TTC549 (cell line): Measurements from ENCODE around the gene ISL1.

ENCODE experiments used
- FAIRE-seq: peaks from 2 replicates; lab custom pipeline; 2012; peaks lifted over from hg19 to GRCh38; lab: Jason Lieb, UNC

Gene ISL1

DNA sequence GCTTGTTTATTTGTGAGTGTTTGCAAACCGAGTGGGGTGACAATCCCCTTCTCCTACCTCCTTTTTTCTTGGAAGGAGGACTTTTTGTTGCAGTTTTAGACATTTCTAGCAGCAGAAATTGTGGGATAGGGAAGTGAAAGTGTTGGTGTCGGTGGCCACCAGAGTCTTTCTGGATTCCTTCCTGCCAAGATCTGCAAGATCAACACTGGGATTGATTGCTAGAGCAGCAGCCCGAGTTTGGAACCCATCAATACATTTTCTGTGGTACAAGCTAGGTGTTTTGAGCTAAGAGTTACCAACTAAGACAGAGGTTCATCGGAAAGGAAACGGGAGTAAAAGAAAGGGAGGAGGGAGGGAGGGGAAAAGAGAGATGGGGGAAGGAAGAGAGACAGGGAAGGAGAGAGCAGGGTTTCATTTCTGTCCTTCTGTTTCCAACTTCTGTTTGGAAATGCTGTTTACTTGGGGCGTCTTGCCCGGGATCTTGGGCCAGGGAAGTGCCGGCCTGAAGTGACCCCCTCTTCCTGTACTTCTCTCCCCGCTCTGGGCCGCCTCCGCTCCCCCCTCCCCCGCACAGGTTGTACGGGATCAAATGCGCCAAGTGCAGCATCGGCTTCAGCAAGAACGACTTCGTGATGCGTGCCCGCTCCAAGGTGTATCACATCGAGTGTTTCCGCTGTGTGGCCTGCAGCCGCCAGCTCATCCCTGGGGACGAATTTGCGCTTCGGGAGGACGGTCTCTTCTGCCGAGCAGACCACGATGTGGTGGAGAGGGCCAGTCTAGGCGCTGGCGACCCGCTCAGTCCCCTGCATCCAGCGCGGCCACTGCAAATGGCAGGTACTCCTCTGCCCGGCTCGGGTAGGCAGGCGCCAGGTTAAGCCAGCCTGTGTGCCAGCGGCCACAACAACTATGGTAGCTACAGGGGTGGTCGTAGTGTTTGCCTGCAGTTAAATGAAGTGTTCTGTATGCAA, 4.0 kb downstream of the ISL1 start:
- no peak for FAIRE-seq

DNA sequence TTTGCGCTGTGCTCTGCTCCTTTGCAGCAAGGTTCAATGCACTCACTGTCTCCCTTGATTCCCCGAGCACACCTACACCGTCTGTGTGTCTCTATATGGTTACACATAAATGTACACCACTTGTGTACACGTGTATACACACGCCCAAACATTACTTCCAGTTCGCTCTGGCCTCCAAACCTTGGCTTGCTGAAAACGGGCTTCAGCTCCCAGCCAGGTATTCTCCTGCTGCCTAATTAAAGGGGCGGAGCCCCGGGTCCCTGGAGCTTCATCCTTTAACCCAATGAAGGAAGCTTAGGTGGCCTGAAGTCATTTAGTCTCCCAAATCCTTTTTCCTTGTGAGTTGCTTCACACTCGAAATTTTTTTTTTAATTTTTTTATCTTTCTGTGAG, 4.6 kb downstream of the ISL1 start:
- no peak for FAIRE-seq

DNA sequence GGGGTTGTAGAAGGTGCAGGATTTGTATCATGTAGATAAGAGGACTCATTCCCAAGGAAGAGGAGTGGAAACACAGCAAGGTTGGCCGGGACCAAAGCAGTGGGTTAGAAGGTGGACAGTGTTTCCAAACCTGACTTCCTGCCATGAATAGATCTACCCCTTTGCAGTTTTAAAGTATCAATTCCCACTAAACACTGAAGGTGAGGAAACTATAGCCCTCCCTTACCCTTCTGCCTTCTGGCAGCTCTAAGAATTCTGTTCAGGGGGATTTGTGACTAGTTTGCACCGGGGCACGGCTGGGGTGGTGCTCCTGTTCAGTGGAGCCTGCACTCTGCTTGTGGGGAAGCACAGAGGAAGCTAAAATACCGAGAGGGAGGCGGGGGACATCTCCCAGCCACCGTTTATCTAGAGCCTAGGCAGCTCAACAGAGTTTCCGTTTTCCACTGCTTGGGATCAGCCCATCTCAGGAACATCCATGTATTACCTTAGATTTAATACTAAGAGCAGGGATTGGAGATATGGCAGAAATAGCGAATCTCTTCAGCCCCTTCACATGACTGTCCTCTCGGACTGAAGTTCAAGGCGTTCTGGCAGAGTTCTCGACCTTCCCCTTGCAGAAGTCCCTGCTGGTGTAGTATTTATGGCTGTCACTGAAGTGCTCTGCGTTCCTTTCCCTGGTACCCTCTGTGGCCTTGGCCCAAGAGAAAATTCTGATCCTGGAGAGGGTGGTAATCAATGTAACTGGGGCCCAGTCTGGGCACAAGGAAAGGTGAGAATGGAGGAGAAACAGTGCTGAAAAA, 5.4 kb downstream of the ISL1 start:
- FAIRE-seq = no peak

DNA sequence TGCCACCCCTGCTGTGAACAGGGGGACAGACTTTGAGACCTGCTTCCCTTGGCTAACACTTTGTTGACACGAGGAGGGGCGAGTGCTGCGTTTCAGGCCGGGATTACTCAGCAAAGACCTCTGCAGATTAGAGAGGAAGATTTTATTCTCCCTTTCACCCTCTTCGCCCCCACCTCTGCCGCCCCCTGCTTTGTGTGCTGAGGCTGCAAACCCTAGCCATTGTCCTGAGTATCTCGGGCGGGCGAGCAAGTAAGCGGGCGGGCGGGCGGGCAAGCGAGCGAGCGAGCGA, 6.0 kb downstream of the ISL1 start:
- FAIRE-seq = no peak

DNA sequence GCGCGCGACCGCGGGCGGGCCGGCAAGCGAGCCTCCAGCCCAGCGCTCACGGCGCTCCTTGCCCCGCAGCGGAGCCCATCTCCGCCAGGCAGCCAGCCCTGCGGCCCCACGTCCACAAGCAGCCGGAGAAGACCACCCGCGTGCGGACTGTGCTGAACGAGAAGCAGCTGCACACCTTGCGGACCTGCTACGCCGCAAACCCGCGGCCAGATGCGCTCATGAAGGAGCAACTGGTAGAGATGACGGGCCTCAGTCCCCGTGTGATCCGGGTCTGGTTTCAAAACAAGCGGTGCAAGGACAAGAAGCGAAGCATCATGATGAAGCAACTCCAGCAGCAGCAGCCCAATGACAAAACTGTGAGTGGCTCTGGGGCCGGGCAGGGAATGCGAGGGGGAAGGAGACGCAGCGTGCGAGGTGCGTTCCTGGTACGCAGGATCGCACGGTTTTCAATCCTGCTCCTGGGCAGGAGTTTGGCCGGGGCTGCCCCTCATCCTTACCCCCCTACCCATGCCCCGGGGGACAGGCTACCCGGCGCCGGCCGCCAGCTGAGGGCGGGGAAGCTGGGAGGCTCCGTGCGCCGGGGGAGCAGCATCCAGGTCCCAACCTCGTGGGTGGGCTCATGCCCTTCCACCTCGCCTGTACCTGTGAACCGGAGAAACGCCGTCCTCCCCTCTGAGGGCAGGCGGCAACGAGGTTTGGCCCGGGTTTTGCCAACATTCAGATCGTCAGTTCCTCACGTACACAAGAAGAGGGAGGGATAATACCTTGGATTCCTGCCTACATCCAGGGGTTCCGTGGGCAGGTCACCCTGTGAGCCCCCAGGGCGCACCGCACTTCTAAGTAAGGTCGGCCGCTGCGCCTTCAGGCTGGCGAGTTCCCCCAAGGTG, 6.6 kb downstream of the ISL1 start:
- no peak for FAIRE-seq

DNA sequence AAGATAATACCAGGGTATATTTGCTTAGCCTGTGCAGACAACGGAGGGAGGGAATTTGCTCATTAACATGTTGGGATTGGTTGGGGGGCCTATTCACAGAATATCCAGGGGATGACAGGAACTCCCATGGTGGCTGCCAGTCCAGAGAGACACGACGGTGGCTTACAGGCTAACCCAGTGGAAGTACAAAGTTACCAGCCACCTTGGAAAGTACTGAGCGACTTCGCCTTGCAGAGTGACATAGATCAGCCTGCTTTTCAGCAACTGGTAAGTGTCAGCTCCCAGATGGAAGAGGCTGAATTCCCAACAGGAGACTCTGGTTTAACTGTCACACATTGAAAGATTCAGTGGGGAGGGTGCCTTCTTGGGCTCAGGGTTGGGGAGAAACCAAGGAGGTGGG, 7.9 kb downstream of the ISL1 start:
- no peak for FAIRE-seq

DNA sequence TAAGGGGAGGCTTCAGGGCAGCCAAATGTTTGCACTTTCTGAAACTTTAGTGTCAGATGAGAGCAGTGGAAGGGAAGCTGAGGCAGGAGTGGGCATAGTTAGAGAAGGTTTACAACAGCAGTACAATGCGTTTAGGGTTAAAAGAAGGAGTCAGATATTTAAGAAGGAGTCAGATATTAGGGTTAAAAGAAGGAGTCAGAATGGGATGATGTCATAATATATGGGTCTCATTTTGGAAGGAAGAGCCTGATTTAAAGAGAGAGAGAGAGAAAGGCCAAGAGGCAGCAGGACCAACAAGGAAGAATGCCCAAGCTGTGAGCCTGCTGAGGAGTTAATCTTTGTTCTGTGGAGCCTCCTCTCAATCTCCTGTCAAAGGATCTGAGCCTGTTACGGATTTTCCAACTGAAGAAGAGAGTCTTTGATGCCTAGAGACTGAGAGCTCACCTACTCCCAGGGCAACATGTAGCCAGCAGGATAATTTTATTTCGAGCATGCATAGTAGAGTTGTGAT, 9.5 kb downstream of the ISL1 start:
- FAIRE-seq = no peak

DNA sequence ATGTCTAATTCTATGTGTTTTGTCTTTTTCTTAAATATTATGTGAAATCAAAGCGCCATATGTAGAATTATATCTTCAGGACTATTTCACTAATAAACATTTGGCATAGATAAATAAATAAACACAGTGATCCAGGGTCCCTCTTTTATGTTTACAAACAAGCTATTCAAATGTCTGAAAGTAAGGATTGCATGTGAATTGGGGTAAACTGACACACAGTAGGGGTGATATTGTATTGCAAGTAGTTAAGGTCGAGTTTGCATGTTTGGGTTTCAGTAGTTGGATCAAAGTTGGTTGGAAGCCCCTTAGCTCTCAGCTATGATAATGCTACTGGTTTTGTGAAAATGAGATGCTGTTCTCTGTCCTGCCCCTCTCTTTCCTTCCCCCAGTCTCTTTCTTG, 11.4 kb downstream of the ISL1 start:
- FAIRE-seq = no peak

DNA sequence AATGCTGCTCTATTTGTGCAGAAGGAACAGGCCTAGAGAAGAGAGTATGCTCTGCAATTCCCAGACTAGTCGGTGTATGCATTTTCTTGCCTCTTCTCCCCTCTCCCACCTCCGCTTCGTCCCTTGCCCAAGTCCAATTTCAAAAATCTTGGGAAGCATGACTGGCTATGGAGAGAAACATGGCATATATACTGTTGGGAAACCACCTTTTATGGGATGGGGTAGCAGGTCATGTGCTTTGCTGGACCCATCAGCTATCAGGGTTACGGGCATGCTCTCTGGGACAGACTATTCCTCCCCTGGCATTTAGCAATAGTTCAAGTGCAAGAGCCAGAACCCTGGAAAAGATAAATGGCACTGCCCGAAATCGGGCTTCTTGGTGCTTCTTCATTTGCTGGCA, 12.0 kb downstream of the ISL1 start:
- FAIRE-seq = no peak

DNA sequence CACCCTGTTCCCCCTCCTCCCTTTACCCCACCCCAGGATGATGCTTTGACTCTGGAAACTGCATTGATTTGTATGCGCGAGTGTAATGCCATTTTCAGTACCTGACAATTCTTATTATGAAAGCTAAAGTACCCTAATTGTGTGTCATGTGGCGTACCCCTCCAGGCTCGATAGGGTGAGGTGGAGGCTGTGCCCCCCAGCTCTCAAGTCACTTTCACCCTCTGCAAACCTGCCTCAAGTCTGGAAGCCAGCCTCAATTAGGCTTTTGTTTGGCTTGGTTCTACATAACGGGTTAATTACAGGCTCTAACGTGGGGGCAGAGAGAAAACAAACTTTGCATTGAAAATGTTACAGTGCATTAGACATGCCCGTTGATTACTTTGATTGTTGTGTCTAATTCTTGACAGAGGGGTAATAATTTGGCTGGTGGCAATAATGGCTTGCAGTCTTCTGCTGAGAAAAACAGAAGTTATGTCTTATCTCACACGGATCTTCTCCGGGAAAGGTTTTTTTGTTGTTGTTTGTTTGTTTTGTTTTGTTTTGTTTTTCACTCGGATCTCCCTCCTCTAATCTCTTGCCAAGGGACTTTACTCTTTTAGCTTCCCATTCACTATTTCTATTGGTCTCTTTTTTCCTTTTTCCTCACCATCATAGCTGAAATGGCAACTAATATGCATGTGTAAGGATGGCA, 12.6 kb downstream of the ISL1 start:
- FAIRE-seq = no peak

DNA sequence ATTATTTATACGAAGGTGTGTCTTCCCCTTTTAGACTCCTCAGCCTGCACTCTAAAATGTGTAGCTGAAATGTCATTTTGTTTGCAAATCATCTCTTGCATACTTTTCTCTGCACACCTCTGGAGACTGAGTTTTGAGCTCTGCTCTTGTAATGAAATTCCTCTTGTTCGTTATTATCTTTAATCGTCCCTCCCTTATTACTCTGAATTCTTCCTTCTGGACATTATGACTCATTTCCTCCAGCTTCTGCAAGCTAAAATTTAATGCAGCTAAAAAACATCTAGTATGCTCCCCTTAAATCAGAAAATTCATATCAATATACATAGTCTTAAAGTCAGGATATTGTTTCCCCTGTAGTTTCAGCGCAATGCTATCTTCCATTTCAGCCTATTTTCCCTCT, 13.5 kb downstream of the ISL1 start:
- FAIRE-seq = no peak

DNA sequence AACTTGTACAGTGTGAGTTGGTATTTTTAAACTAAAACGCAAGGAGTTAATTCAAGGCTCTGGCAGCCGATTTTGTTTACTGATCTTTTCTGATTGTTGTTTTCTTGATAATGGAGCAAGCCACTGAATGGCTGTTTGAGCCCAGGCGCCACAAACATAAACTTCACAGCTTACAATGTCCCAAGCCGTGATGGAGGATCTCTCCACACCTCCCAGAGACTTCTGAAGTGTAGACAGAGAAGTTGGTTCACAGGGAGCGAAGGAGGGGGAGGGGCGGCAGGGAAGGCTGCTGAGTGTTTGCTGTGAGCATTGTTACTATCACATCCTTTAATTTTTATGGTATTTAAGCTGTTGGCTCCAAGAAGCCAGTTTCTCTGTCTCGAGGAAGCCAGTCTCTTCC, 14.7 kb downstream of the ISL1 start:
- FAIRE-seq = no peak

DNA sequence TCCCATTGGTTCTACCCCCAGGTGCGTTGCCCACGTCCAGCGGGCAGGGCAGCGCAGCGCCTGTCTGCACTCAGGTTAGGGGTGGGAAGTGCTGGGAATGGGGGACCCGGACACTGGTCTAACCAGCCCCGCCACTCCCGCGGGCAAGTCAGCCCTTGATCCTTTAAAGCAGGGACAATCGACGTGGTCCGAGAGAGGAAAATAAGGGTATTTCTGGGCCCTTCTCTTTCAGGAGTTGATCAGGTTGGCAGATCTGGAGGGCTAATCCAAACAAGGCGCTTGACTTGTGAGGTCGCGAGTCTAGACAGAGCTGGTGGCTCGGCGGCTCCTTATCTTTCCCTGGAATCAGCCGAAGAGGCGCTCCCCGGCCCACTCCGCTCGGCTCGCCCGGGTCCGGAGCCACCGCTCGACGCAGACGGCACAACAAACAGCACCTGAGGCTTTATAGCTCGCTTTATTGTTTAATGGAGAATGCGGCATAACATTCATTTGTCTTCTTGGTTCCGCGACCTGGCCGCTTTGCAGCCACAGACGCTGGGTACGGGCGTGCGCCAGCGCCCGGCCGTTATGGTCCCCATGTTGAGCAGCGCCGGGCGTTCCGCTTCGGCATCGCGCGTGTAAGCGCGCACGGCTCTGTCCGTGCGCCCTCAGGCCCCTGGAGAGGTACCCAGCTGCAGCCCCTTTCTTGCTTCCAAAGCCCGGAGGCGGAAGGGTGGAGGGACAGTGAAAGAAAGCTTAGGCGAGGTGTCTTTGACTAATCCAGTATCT, 15.8 kb downstream of the ISL1 start:
- FAIRE-seq = no peak

DNA sequence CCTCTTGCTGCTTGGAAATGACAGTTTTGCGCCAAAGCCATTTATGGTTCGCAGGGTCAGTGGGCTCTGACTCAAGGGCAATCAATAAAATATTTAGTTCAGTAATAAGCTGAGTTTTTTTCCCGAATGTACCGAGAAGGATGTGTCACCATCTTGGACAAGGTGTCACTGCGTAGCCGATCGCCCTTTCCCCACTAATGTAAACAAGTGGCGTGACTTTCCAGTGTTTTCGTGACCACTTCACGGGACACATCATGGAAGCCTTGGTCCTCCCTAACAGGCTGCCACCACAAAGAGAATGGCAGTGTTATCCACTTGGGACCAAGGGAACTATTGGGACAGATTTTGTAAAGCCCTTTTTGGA, 16.4 kb downstream of the ISL1 start:
- no peak for FAIRE-seq

DNA sequence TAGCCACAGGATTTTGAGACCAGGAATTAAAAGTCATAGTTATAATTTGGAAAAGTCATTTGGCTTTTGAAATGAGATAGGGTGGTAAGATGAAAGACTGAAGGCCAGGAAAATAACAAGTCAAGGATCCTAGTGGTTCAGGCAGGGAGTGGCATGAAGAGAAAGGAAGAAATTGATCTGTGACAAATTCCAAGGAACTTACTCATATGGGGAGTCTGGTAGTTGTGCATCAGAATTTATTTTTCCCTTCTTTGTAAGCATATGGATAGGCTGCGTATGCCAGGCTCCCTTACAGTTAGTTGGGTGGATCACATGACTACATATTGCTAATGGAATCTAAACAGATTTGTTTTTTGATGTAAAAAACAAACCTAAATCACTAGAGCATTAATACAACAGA, 21.0 kb downstream of the ISL1 start:
- FAIRE-seq = no peak

DNA sequence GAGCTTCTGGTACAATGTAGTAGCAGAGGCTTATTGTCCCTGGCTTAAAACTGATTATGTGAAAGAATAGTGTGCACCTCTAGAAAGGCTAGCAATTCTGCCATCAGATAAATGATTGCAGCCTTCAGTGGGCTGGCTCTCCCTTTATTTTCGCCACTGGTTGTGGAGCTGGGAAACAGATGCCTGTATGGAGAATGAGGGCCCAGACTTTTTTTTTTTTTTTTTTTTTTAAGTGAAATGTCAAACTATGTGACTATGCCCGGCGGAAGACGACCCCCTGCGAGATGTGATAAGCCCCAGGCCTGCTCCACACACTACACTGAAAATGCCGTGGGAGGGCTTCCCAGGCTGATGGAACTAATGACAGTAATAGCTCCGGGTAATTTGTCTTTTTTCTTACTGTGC, 28.7 kb downstream of the ISL1 start:
- no peak for FAIRE-seq

DNA sequence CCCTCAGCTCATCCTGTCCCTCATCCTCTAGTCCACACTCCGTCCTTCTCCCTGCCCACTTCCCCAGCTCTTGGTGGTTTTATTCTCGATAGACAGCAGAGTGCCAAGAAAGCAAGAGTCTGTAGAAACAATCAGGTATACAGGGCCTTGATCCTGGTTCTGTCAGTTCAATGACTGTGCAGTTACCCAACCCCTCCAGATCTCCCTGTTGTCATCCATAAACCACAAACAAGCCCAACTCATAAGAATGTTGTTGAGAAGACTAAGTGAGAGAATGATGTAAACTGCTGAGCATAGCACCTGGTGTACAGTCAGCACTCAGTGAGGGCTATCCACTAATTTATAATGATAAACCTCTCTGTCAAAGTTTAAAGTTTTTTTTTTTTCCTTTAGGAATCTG, 31.3 kb downstream of the ISL1 start:
- FAIRE-seq = no peak

DNA sequence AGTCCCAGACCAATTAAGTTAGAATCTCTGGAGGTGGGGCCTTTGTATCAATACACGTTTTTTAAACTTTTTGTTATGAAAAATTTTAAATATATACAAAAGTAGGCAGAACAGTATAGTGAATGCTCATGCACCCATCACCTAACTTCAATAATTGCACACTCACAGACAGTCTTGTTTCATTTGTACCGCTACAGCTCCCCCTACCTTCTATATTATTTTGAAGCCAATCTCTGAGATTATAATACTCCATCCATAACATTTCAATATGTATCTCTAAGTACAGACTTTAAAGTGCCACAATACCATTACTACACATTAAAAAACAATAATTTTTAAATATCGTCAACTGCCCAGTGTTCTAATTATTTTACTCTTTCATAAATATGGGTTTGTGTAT, 32.9 kb downstream of the ISL1 start:
- no peak for FAIRE-seq

DNA sequence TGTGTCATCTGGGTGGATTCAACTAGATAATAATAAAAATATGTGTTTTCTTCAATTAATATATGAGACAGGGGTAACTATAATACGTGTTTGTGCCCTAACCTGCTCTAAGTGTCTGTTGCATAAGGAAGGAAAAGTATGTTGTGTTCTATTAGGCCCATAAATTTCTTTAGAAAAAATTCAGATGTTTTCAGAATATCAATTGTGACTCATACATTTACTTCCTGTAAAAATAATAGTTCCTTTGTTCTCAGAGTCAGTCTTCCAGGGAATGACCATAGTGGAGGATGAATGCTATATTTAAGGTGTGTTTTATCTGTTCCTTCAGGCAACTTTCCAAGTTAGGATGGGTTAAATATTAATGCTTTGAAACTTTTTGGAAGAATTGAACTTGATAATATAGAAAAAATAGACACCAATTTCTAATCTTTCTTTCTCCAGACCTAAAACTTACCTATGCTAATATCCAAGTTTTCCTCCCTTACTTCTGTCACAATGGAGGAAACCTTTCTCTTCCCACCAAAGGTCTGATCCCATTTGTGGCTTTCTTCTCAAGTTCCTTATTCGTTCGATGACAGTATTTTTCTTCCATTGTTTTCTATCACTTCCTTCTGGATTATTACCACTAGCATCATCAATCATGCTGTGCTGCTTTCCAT, 49.9 kb downstream of the ISL1 start:
- no peak for FAIRE-seq

DNA sequence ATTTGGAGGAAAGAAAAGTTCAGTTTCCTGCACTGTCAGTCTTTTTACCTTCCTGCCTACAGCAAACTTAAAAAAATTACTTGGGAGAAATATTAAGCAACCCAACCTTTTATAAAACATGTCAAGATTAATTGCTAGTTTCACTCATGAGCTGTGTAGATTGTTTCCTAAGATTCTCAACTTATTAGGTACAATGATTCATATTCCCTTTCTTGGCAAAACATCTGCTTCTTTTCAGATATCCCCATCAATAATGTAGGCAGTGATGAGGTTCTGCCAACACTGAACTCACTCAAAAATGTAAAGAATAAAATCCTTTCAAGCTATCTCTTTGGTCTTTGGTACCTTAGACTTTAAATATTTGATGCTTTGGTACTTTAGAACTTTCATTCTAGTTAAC, 56.0 kb downstream of the ISL1 start:
- FAIRE-seq = no peak
